Thoracic aorta (tissue), 2 donors: ENCODE results near the gene ARSK. TPM values are rescaled to one million over a fixed set of nuclear protein-coding genes. Genes with fewer than 3 reads are reported as not detected.

Experiments used
- ATAC-seq: fragments of 150-250 bp; one replicate; pipeline ENCODE4 v1.8.0; 2017; ENCODE audit warnings: low read depth; ENCODE audit not compliant: insufficient number of reproducible peaks, low FRiP score
- DNase-seq: peaks from one replicate; pipeline ENCODE4 v3.0.0-alpha.2; 2020; ENCODE audit warnings: low spot score
- H3K27ac ChIP-seq, 2 donors: fragments of 200-600 bp; sonication (generic); 1 replicate in 1 of 2; 2 replicates in 1 of 2; pipeline ENCODE4 v1.5.1; 2016; ENCODE audit warnings: mild to moderate bottlenecking in 2 of 2, moderate library complexity in 2 of 2
- H3K27me3 ChIP-seq: fragments of 200-600 bp; sonication (generic); replicated peaks from 2 replicates; pipeline ENCODE4 v1.6.0; 2016; ENCODE audit warnings: mild to moderate bottlenecking; ENCODE audit not compliant: insufficient read depth
- H3K36me3 ChIP-seq: fragments of 200-600 bp; sonication (generic); one replicate; pipeline ENCODE4 v1.5.1; 2016
- H3K4me1 ChIP-seq, 2 donors: fragments of 200-600 bp; sonication (generic); 1 replicate in 1 of 2; 2 replicates in 1 of 2; pipeline versions ENCODE4 v1.5.1 to v1.6.0; 2016; ENCODE audit warnings: low read depth in 2 of 2, mild to moderate bottlenecking in 1 of 2; ENCODE audit not compliant: control insufficient read depth in 1 of 2
- H3K4me3 ChIP-seq: fragments of 200-600 bp; sonication (generic); 2 replicates; pipeline ENCODE4 v1.5.1; 2016; ENCODE audit warnings: mild to moderate bottlenecking
- H3K9me3 ChIP-seq: fragments of 200-600 bp; sonication (generic); 2 replicates; pipeline ENCODE4 v1.5.1; 2016
- CTCF ChIP-seq: fragments of 200-600 bp; sonication (generic); IDR thresholded peaks from one replicate; pipeline ENCODE4 v1.5.1; 2019; ENCODE audit warnings: antibody characterized with exemption
- total RNA-seq, 2 donors: library from RNA; depleted of rRNA; stranded (reverse); fragments of >200 nt; gene quantifications; one replicate each; pipeline versions ENCODE4 v1.1.0 to v1.2.3, GENCODE V29; 2016

Gene ARSK
- total RNA-seq, 2 donors from 2014 or later: 5.1 to 8.5 TPM

- Histone ChIP-seq H3K36me3 (peaks cover 30% of the 10 kb centered on the region), H3K27ac (no peak overlapping the region), H3K27me3 (no peaks in the 10 kb centered on the region), H3K9me3 (no peaks in the 10 kb centered on the region), H3K4me3 (no peak overlapping the region), H3K4me1 (no peaks in the 10 kb centered on the region)
- no peak for TF ChIP-seq CTCF
- no peak for DNase-seq
- no peak for ATAC-seq
Measured at GRCh38 chr5:95519151-95519550, 35.8 kb upstream of the ARSK start.

GRCh38 chr5:95519681-95520080 lies 35.2 kb upstream of the ARSK start:
- ATAC-seq: no peak
- no peaks in the 10 kb centered on the region for H3K27me3 ChIP-seq
- no peak overlapping the region for H3K27ac ChIP-seq
- H3K4me1 ChIP-seq: no peaks in the 10 kb centered on the region
- no peak overlapping the region for H3K4me3 ChIP-seq
- H3K36me3 ChIP-seq: peaks cover 36% of the 10 kb centered on the region
- no peaks in the 10 kb centered on the region for H3K9me3 ChIP-seq
- TF ChIP-seq CTCF: no peak
- no peak for DNase-seq

- ATAC-seq: no peak
- Histone ChIP-seq H3K27ac (no peak overlapping the region), H3K4me1 (no peaks in the 10 kb centered on the region), H3K36me3 (peaks cover 37% of the 10 kb centered on the region), H3K9me3 (no peaks in the 10 kb centered on the region), H3K4me3 (no peak overlapping the region), H3K27me3 (no peaks in the 10 kb centered on the region)
- no peak for DNase-seq
- TF ChIP-seq CTCF: no peak
Measured at GRCh38 chr5:95520206-95520605, 34.7 kb upstream of the ARSK start.

- H3K27ac ChIP-seq: no peak overlapping the region
- peaks cover 19% of the 10 kb centered on the region for H3K36me3 ChIP-seq
- no peaks in the 10 kb centered on the region for H3K4me1 ChIP-seq
- no peaks in the 10 kb centered on the region for H3K9me3 ChIP-seq
- DNase-seq (no peak), ATAC-seq (no peak)
- no peak overlapping the region for H3K4me3 ChIP-seq
- no peaks in the 10 kb centered on the region for H3K27me3 ChIP-seq
- TF ChIP-seq CTCF: no peak
Measured at GRCh38 chr5:95524423-95524822, 30.5 kb upstream of the ARSK start.

GRCh38 chr5:95526871-95527270 lies 28.0 kb upstream of the ARSK start:
- ATAC-seq (no peak), DNase-seq (no peak)
- TF ChIP-seq CTCF: no peak
- peaks cover 17% of the 10 kb centered on the region for H3K36me3 ChIP-seq
- H3K27ac ChIP-seq: no peak overlapping the region
- no peak overlapping the region for H3K4me3 ChIP-seq
- no peaks in the 10 kb centered on the region for H3K9me3 ChIP-seq
- no peaks in the 10 kb centered on the region for H3K4me1 ChIP-seq
- no peaks in the 10 kb centered on the region for H3K27me3 ChIP-seq
